Panc1 (cell line): Measurements from ENCODE around the gene FOXP2.

Experiments used
- POLR2AphosphoS5 ChIP-seq: IDR thresholded peaks from 2 replicates; pipeline ENCODE4 v1.6.1; 2012; ENCODE audit warnings: mild to moderate bottlenecking, low read depth, low read length, moderate library complexity
- TF ChIP-seq, protein P1 (sequence below): fragments of 450-650 bp; IDR thresholded peaks from 2 replicates; pipeline ENCODE4 v1.5.1; 2017; ENCODE audit warnings: mild to moderate bottlenecking

- TF ChIP-seq, protein P1, sequence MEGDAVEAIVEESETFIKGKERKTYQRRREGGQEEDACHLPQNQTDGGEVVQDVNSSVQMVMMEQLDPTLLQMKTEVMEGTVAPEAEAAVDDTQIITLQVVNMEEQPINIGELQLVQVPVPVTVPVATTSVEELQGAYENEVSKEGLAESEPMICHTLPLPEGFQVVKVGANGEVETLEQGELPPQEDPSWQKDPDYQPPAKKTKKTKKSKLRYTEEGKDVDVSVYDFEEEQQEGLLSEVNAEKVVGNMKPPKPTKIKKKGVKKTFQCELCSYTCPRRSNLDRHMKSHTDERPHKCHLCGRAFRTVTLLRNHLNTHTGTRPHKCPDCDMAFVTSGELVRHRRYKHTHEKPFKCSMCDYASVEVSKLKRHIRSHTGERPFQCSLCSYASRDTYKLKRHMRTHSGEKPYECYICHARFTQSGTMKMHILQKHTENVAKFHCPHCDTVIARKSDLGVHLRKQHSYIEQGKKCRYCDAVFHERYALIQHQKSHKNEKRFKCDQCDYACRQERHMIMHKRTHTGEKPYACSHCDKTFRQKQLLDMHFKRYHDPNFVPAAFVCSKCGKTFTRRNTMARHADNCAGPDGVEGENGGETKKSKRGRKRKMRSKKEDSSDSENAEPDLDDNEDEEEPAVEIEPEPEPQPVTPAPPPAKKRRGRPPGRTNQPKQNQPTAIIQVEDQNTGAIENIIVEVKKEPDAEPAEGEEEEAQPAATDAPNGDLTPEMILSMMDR: no peak
- no peak for TF ChIP-seq POLR2AphosphoS5
Observed at GRCh38 chr7:114649689-114650088, 235.1 kb downstream of the FOXP2 start.
